ENCODE data around the gene EEF1G. TPM values are rescaled to one million over a fixed set of nuclear protein-coding genes. Genes with fewer than 3 reads are reported as not detected.
A peak's percentile ranks its signal among the peaks of the same experiment; 100 is the strongest.

Gene EEF1G
- total and polyA plus RNA-seq, 2 of the 13 experiments (the other 11 are each of a cell fraction or from before 2014, with no cell fraction given) = 1,787 to 2,144 TPM

GRCh38 chr11:62591448-62592145 is 17.9 kb upstream of the EEF1G start, which contains the start of gene TUT1 (continued):
- TF ChIP-seq ZNF841 (CRISPR knock-in tag; IDR thresholded peaks at IDR 0.05; ENCODE audit: borderline replicate concordance) (0 out of 2 replicates have a peak, but pooled peaks have one; percentile 51), ZNF674 (CRISPR knock-in tag; IDR thresholded peaks at IDR 0.05; ENCODE audit: low read depth) (no peak), STAG1 (CRISPR knock-in tag; IDR thresholded peaks at IDR 0.05) (no peak), ZNF281 (CRISPR knock-in tag; IDR thresholded peaks at IDR 0.05; ENCODE audit: borderline replicate concordance) (no peak), ZNF644 (CRISPR knock-in tag; IDR thresholded peaks at IDR 0.05; ENCODE audit: low read depth) (no peak), RBM39 (IDR thresholded peaks at IDR 0.05; ENCODE audit: low read depth, low read length, poor library complexity, severe bottlenecking) (peak; percentile 72), ZNF7 (CRISPR knock-in tag; IDR thresholded peaks at IDR 0.05) (no peak), PAX8 (CRISPR knock-in tag; IDR thresholded peaks at IDR 0.05; ENCODE audit: borderline replicate concordance) (no peak), MXD3 (CRISPR knock-in tag; IDR thresholded peaks at IDR 0.05) (peak; percentile 76; the same call in 1 of the 2 replicates), DMTF1 (CRISPR knock-in tag; IDR thresholded peaks at IDR 0.05) (no peak), EED (CRISPR knock-in tag; IDR thresholded peaks at IDR 0.05) (0 out of 2 replicates have a peak, but pooled peaks have one; percentile 20), TIGD3 (CRISPR knock-in tag; IDR thresholded peaks at IDR 0.05; ENCODE audit: borderline replicate concordance) (no peak), ZSCAN12 (CRISPR knock-in tag; IDR thresholded peaks at IDR 0.05) (no peak), UBTF (CRISPR knock-in tag; IDR thresholded peaks at IDR 0.05) (peak; percentile 90), ZNF605 (CRISPR knock-in tag; IDR thresholded peaks at IDR 0.05) (peak; percentile 90), NAIF1 (CRISPR knock-in tag; IDR thresholded peaks at IDR 0.05; ENCODE audit: borderline replicate concordance) (no peak), ZNF292 (CRISPR knock-in tag; IDR thresholded peaks at IDR 0.05; ENCODE audit: borderline replicate concordance, low read depth) (peak; percentile 19; the same call in 1 of the 2 replicates)

Data from HepG2 (cell line).